ENCODE data around the gene RAB42. TPM values are rescaled to one million over a fixed set of nuclear protein-coding genes. Genes with fewer than 3 reads are reported as not detected.
A peak's percentile ranks its signal among the peaks of the same experiment; 100 is the strongest.
"Not testable (repeated sequence)": the region's sequence is repeated elsewhere in the genome, so short reads cannot be mapped to it uniquely, and the experiment has no call there.

RAB42 gene
- total RNA-seq, 2 donors from 2014 or later = 1.6 to 2.7 TPM

- ATAC-seq (peak; percentile 99), DNase-seq (peak; percentile 97)
- intact Hi-C loops (cut with DNase I) = no loop called here
Measured at GRCh38 chr1:28581531-28582247, 10.4 kb upstream of the RAB42 start.

- intact Hi-C loops (cut with DNase I) = no loop called here
- ATAC-seq (peak; percentile 12 to 20), DNase-seq (no peak)
Measured at GRCh38 chr1:28582248-28582615, 9.8 kb upstream of the RAB42 start.

- ATAC-seq; DNase-seq; intact Hi-C loops (cut with DNase I): not testable (repeated sequence)
Measured at GRCh38 chr1:28586585-28587391, 5.3 kb upstream of the RAB42 start.

GRCh38 chr1:28592321-28593071 lies 431 bp downstream of the RAB42 start:
- ATAC-seq (peak; percentile 81), DNase-seq (no peak)
- intact Hi-C loops (cut with DNase I) = no loop called here

- intact Hi-C loops (cut with DNase I); ATAC-seq; DNase-seq: not testable (repeated sequence)
Measured at GRCh38 chr1:28593988-28594356, 1.9 kb downstream of the RAB42 start.

- ATAC-seq; DNase-seq; intact Hi-C loops (cut with DNase I): not testable (repeated sequence)
Measured at GRCh38 chr1:28594686-28595411, 2.8 kb downstream of the RAB42 start.

- intact Hi-C loops (cut with DNase I) = no loop called here
- DNase-seq (no peak), ATAC-seq (no peak)
Measured at GRCh38 chr1:28595412-28596191, 3.5 kb downstream of the RAB42 start.

- ATAC-seq; DNase-seq; intact Hi-C loops (cut with DNase I): not testable (repeated sequence)
Measured at GRCh38 chr1:28596276-28596675, 4.2 kb downstream of the RAB42 start.

GRCh38 chr1:28601696-28602095 lies 9.6 kb downstream of the RAB42 start:
- DNase-seq = no peak
- ATAC-seq = peak in 1 of 2 donors; percentile 66
- intact Hi-C loops (cut with DNase I) = loop anchor here (2.0 to 10.0 kb wide), 3 partner anchors 83 to 247 kb away; no protein-coding TSS in a partner anchor

GRCh38 chr1:28602536-28603439 lies 10.7 kb downstream of the RAB42 start:
- ATAC-seq (peak; percentile 57 to 75), DNase-seq (peak; percentile 58)
- intact Hi-C loops (cut with DNase I) = loop anchor here (2.0 to 10.0 kb wide), 3 partner anchors 84 to 248 kb away; no protein-coding TSS in a partner anchor

GRCh38 chr1:28604411-28604810 lies 12.3 kb downstream of the RAB42 start:
- ATAC-seq = no peak
- intact Hi-C loops (cut with DNase I) = loop anchor here (5.0 to 10.0 kb wide), 2 partner anchors 87 to 250 kb away; no protein-coding TSS in a partner anchor

GRCh38 chr1:28604962-28605361 lies 12.9 kb downstream of the RAB42 start:
- intact Hi-C loops (cut with DNase I) = loop anchor here (5.0 to 10.0 kb wide), 2 partner anchors 88 to 250 kb away; no protein-coding TSS in a partner anchor
- no peak for ATAC-seq

More at GRCh38 chr1:28604411-28604810, 12.3 kb downstream of the RAB42 start:
- no peak for DNase-seq

GRCh38 chr1:28606771-28607170 lies 14.7 kb downstream of the RAB42 start:
- DNase-seq (no peak), ATAC-seq (no peak)
- intact Hi-C loops (cut with DNase I) = loop anchor here in 1 of 2 donors (10.0 kb wide), 1 partner anchor 252 kb away; no protein-coding TSS in a partner anchor

More at GRCh38 chr1:28604962-28605361, 12.9 kb downstream of the RAB42 start:
- no peak for DNase-seq

GRCh38 chr1:28613175-28613574 lies 21.1 kb downstream of the RAB42 start:
- no peak for ATAC-seq

GRCh38 chr1:28631713-28632112 lies 39.6 kb downstream of the RAB42 start:
- no peak for DNase-seq
- ATAC-seq = no peak
- intact Hi-C loops (cut with DNase I) = no loop called here

More at GRCh38 chr1:28613175-28613574, 21.1 kb downstream of the RAB42 start:
- intact Hi-C loops (cut with DNase I) = no loop called here
- DNase-seq = no peak

- no peak for ATAC-seq
- no peak for DNase-seq
- intact Hi-C loops (cut with DNase I) = no loop called here
Measured at GRCh38 chr1:28632560-28632959, 40.5 kb downstream of the RAB42 start.

- DNase-seq (no peak), ATAC-seq (no peak)
- intact Hi-C loops (cut with DNase I) = no loop called here
Measured at GRCh38 chr1:28640766-28641165, 48.7 kb downstream of the RAB42 start.
